ENCODE results near the gene SCYL1. TPM values are rescaled to one million over a fixed set of nuclear protein-coding genes. Genes with fewer than 3 reads are reported as not detected.

SCYL1 gene
- total and polyA plus RNA-seq, 3 donors from 2014 or later, result 127 to 160 (median 131) TPM

DNA sequence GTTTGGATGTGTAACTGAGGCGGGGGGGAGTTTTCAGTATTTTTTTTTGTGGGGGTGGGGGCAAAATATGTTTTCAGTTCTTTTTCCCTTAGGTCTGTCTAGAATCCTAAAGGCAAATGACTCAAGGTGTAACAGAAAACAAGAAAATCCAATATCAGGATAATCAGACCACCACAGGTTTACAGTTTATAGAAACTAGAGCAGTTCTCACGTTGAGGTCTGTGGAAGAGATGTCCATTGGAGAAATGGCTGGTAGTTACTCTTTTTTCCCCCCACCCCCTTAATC, 23.8 kb upstream of the SCYL1 start:
- H3K9me3 ChIP-seq, result no peaks in the 10 kb centered on the region
- TF ChIP-seq, protein P1, sequence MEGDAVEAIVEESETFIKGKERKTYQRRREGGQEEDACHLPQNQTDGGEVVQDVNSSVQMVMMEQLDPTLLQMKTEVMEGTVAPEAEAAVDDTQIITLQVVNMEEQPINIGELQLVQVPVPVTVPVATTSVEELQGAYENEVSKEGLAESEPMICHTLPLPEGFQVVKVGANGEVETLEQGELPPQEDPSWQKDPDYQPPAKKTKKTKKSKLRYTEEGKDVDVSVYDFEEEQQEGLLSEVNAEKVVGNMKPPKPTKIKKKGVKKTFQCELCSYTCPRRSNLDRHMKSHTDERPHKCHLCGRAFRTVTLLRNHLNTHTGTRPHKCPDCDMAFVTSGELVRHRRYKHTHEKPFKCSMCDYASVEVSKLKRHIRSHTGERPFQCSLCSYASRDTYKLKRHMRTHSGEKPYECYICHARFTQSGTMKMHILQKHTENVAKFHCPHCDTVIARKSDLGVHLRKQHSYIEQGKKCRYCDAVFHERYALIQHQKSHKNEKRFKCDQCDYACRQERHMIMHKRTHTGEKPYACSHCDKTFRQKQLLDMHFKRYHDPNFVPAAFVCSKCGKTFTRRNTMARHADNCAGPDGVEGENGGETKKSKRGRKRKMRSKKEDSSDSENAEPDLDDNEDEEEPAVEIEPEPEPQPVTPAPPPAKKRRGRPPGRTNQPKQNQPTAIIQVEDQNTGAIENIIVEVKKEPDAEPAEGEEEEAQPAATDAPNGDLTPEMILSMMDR (IDR thresholded peaks at IDR 0.05), result no peak
- TF ChIP-seq POLR2A (IDR thresholded peaks at IDR 0.05), result no peak
- H3K27me3 ChIP-seq, result no peaks in the 10 kb centered on the region
- H3K4me3 ChIP-seq, result peak overlapping the region; percentile 90 to 94
- no peaks in the 10 kb centered on the region for H3K36me3 ChIP-seq (ENCODE audit: low read depth, missing control alignments)
- intact Hi-C loops (cut with DNase I; ENCODE audit: low total_unique reads), result no loop called here
- H3K27ac ChIP-seq, result peak overlapping the region; percentile 92 to 96
- 0 to 3% methylated on average over 2 of the region's 2 CpGs for WGBS, 2 donors
- no peak for DNase-seq
- peaks cover 27% of the 10 kb centered on the region for H3K4me1 ChIP-seq

DNA sequence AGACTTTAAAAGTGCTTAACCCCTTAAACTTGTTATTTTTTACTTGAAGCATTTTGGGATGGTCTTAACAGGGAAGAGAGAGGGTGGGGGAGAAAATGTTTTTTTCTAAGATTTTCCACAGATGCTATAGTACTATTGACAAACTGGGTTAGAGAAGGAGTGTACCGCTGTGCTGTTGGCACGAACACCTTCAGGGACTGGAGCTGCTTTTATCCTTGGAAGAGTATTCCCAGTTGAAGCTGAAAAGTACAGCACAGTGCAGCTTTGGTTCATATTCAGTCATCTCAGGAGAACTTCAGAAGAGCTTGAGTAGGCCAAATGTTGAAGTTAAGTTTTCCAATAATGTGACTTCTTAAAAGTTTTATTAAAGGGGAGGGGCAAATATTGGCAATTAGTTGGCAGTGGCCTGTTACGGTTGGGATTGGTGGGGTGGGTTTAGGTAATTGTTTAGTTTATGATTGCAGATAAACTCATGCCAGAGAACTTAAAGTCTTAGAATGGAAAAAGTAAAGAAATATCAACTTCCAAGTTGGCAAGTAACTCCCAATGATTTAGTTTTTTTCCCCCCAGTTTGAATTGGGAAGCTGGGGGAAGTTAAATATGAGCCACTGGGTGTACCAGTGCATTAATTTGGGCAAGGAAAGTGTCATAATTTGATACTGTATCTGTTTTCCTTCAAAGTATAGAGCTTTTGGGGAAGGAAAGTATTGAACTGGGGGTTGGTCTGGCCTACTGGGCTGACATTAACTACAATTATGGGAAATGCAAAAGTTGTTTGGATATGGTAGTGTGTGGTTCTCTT, 23.2 kb upstream of the SCYL1 start:
- intact Hi-C loops (cut with DNase I; ENCODE audit: low total_unique reads), result no loop called here
- no peaks in the 10 kb centered on the region for H3K36me3 ChIP-seq (ENCODE audit: low read depth, missing control alignments)

DNA sequence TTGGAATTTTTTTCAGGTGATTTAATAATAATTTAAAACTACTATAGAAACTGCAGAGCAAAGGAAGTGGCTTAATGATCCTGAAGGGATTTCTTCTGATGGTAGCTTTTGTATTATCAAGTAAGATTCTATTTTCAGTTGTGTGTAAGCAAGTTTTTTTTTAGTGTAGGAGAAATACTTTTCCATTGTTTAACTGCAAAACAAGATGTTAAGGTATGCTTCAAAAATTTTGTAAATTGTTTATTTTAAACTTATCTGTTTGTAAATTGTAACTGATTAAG, 22.7 kb upstream of the SCYL1 start:
- Histone ChIP-seq H3K9me3 (no peaks in the 10 kb centered on the region), H3K4me1 (peaks cover 20% of the 10 kb centered on the region), H3K27me3 (no peaks in the 10 kb centered on the region), H3K36me3 (ENCODE audit: low read depth, missing control alignments) (no peaks in the 10 kb centered on the region), H3K4me3 (peak overlapping the region; percentile 90 to 94), H3K27ac (peak overlapping the region; percentile 92 to 96)
- intact Hi-C loops (cut with DNase I; ENCODE audit: low total_unique reads), result no loop called here
- TF ChIP-seq POLR2A (IDR thresholded peaks at IDR 0.05), result no peak
- TF ChIP-seq, protein P1 (IDR thresholded peaks at IDR 0.05), result no peak
- DNase-seq, result no peak

More for the DNA sequence above, 23.2 kb upstream of the SCYL1 start:
- WGBS, 2 donors, result 0 to 2% methylated on average over 3 of the region's 3 CpGs
- H3K27me3 ChIP-seq, result no peaks in the 10 kb centered on the region
- H3K27ac ChIP-seq, result peak overlapping the region; percentile 92 to 96
- DNase-seq, result no peak
- TF ChIP-seq, protein P1 (IDR thresholded peaks at IDR 0.05), result no peak
- TF ChIP-seq POLR2A (IDR thresholded peaks at IDR 0.05), result no peak
- H3K4me1 ChIP-seq, result peaks cover 25% of the 10 kb centered on the region
- H3K9me3 ChIP-seq, result no peaks in the 10 kb centered on the region
- peak overlapping the region; percentile 90 to 94 for H3K4me3 ChIP-seq

DNA sequence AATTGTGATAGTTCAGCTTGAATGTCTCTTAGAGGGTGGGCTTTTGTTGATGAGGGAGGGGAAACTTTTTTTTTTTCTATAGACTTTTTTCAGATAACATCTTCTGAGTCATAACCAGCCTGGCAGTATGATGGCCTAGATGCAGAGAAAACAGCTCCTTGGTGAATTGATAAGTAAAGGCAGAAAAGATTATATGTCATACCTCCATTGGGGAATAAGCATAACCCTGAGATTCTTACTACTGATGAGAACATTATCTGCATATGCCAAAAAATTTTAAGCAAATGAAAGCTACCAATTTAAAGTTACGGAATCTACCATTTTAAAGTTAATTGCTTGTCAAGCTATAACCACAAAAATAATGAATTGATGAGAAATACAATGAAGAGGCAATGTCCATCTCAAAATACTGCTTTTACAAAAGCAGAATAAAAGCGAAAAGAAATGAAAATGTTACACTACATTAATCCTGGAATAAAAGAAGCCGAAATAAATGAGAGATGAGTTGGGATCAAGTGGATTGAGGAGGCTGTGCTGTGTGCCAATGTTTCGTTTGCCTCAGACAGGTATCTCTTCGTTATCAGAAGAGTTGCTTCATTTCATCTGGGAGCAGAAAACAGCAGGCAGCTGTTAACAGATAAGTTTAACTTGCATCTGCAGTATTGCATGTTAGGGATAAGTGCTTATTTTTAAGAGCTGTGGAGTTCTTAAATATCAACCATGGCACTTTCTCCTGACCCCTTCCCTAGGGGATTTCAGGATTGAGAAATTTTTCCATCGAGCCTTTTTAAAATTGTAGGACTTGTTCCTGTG, 22.1 kb upstream of the SCYL1 start:
- Histone ChIP-seq H3K27ac (peak overlapping the region; percentile 92 to 96), H3K9me3 (no peaks in the 10 kb centered on the region), H3K4me3 (peak overlapping the region; percentile 90 to 94), H3K27me3 (no peaks in the 10 kb centered on the region), H3K4me1 (peaks cover 20% of the 10 kb centered on the region), H3K36me3 (ENCODE audit: low read depth, missing control alignments) (no peaks in the 10 kb centered on the region)
- DNase-seq, result no peak
- intact Hi-C loops (cut with DNase I; ENCODE audit: low total_unique reads), result no loop called here
- WGBS, 2 donors, result 10 to 14% methylated on average over 6 of the region's 6 CpGs
- TF ChIP-seq POLR2A (IDR thresholded peaks at IDR 0.05), result no peak
- TF ChIP-seq, protein P1 (IDR thresholded peaks at IDR 0.05), result no peak
